H1 (cell line): ENCODE data around the gene RPL23. TPM values are rescaled to one million over a fixed set of nuclear protein-coding genes. Genes with fewer than 3 reads are reported as not detected.

ENCODE experiments used
- CTCF ChIA-PET: fragments of 300-600 bp; sonication (Branson Sonifier 250); formaldehyde crosslinking; loops from one replicate; lab custom pipeline; 2021; ENCODE audit not compliant: partially characterized antibody; lab: Charles Lee
- POLR2A ChIA-PET: fragments of 300-600 bp; sonication (Branson Sonifier 250); formaldehyde crosslinking; loops from one replicate; lab custom pipeline; 2021; ENCODE audit warnings: inconsistent platforms; ENCODE audit not compliant: partially characterized antibody; lab: Charles Lee
- DNase-seq, 2 experiments: peaks; one replicate each; pipeline versions ENCODE4 v3.0.0 to v3.0.0-alpha.2; 2010 to 2022; ENCODE audit warnings: low spot score in 2 of 2, low read depth in 1 of 2, mixed read lengths in 1 of 2
- FAIRE-seq: peaks from 2 replicates; lab custom pipeline; 2011; peaks lifted over from hg19 to GRCh38; lab: Jason Lieb, UNC
- H2AFZ ChIP-seq: 2 replicates; pipeline ENCODE4 v1.8.1; 2012; ENCODE audit warnings: low read length, inconsistent platforms
- H2AK5ac ChIP-seq: 2 replicates; pipeline ENCODE4 v1.6.1; 2013; ENCODE audit warnings: low read depth, low read length
- H2BK120ac ChIP-seq: replicated peaks from 2 replicates; pipeline ENCODE3; 2013; ENCODE audit warnings: low read depth, low read length, inconsistent platforms
- H2BK12ac ChIP-seq: 2 replicates; pipeline ENCODE4 v1.6.1; 2013; ENCODE audit warnings: low read depth, low read length
- H2BK15ac ChIP-seq: 2 replicates; pipeline ENCODE4 v1.6.1; 2013; ENCODE audit warnings: low read length
- H2BK20ac ChIP-seq: 2 replicates; pipeline ENCODE4 v1.6.1; 2013; ENCODE audit warnings: low read length
- H2BK5ac ChIP-seq: 2 replicates; pipeline ENCODE4 v1.6.1; 2013; ENCODE audit warnings: low read depth, low read length
- H3K14ac ChIP-seq: 2 replicates; pipeline ENCODE4 v1.6.1; 2013; ENCODE audit warnings: inconsistent platforms; ENCODE audit not compliant: insufficient read length
- H3K18ac ChIP-seq: 2 replicates; pipeline ENCODE4 v1.6.1; 2013; ENCODE audit warnings: low read length; ENCODE audit errors: extremely low read depth
- H3K23ac ChIP-seq: 2 replicates; pipeline ENCODE4 v1.6.1; 2013; ENCODE audit warnings: inconsistent platforms; ENCODE audit not compliant: insufficient read length
- H3K23me2 ChIP-seq: 2 replicates; pipeline ENCODE4 v1.6.1; 2013; ENCODE audit warnings: low read depth, low read length
- H3K27ac ChIP-seq: 2 replicates; pipeline ENCODE4 v1.6.1; 2011; ENCODE audit warnings: low read depth, low read length, inconsistent platforms
- H3K27me3 ChIP-seq, 4 experiments: replicated peaks in 1 of 4; 1 replicate in 1 of 4; 2 replicates in 3 of 4; pipeline versions ENCODE4 v1.6.1 to v1.8.1; 2011 to 2013; ENCODE audit warnings: low read length in 3 of 4, mild to moderate bottlenecking in 3 of 4, inconsistent platforms in 2 of 4, mixed read lengths in 2 of 4, moderate library complexity in 1 of 4; ENCODE audit not compliant: control insufficient read depth in 3 of 4, insufficient read depth in 3 of 4; ENCODE audit errors: extremely low read depth in 1 of 4
- H3K36me3 ChIP-seq, 4 experiments: 2 replicates each; pipeline versions ENCODE4 v1.6.1 to v1.8.1; 2011 to 2013; ENCODE audit warnings: mild to moderate bottlenecking in 4 of 4, low read length in 3 of 4, moderate library complexity in 2 of 4, control low read depth in 1 of 4, inconsistent platforms in 1 of 4; ENCODE audit not compliant: insufficient read depth in 4 of 4, control insufficient read depth in 2 of 4
- H3K4ac ChIP-seq: replicated peaks from 2 replicates; pipeline ENCODE3; 2013; ENCODE audit warnings: low read length, low read depth, mixed read lengths, inconsistent platforms; ENCODE audit not compliant: insufficient read length
- H3K4me1 ChIP-seq, 4 experiments: replicated peaks in 1 of 4; 1 replicate in 1 of 4; 2 replicates in 3 of 4; pipeline versions ENCODE4 v1.6.1 to v1.8.1; 2011 to 2013; ENCODE audit warnings: low read length in 3 of 4, inconsistent platforms in 2 of 4, mixed read lengths in 1 of 4; ENCODE audit not compliant: insufficient read depth in 4 of 4, control insufficient read depth in 3 of 4
- H3K4me2 ChIP-seq, 2 experiments: 2 replicates each; pipeline versions ENCODE4 v1.6.1 to v1.8.1; 2011 to 2013; ENCODE audit warnings: low read depth in 2 of 2, low read length in 2 of 2, control low read depth in 1 of 2, inconsistent platforms in 1 of 2, mild to moderate bottlenecking in 1 of 2; ENCODE audit not compliant: insufficient read depth in 1 of 2
- H3K4me3 ChIP-seq, 4 experiments: fragments of 200-600, 300-600 bp in 1 of 4; sonication (generic), shearing (Covaris generic), sonication (Bioruptor Twin) in 1 of 4; 2 replicates each; pipeline versions ENCODE4 v1.5.1 to v1.8.1; 2011 to 2016; ENCODE audit warnings: low read length in 4 of 4, low read depth in 3 of 4, control low read depth in 2 of 4, inconsistent platforms in 2 of 4, mild to moderate bottlenecking in 2 of 4, mixed read lengths in 1 of 4, moderate library complexity in 1 of 4; ENCODE audit not compliant: insufficient read depth in 2 of 4; ENCODE audit errors: extremely low read depth in 1 of 4
- H3K56ac ChIP-seq: replicated peaks from 2 replicates; pipeline ENCODE3; 2013; ENCODE audit warnings: low read depth, mild to moderate bottlenecking, mixed read lengths, low read length, inconsistent platforms; ENCODE audit not compliant: insufficient read length
- H3K79me1 ChIP-seq: 2 replicates; pipeline ENCODE4 v1.6.1; 2013; ENCODE audit warnings: low read depth, low read length, control low read depth
- H3K79me2 ChIP-seq, 2 experiments: 2 replicates each; pipeline versions ENCODE4 v1.6.1 to v1.8.1; 2012 to 2013; ENCODE audit warnings: low read length in 2 of 2, mild to moderate bottlenecking in 2 of 2, inconsistent platforms in 1 of 2; ENCODE audit not compliant: insufficient read depth in 2 of 2, control insufficient read depth in 1 of 2
- H3K9ac ChIP-seq, 4 experiments: replicated peaks in 1 of 4; 1 replicate in 1 of 4; 2 replicates in 3 of 4; pipeline versions ENCODE4 v1.6.1 to v1.8.1; 2011 to 2013; ENCODE audit warnings: low read depth in 3 of 4, low read length in 3 of 4, control low read depth in 2 of 4, mild to moderate bottlenecking in 2 of 4, moderate library complexity in 2 of 4, inconsistent platforms in 1 of 4; ENCODE audit errors: extremely low read depth in 1 of 4
- H3K9me3 ChIP-seq, 2 experiments: 2 replicates each; pipeline versions ENCODE4 v1.6.1 to v1.8.1; 2012 to 2013; ENCODE audit warnings: mild to moderate bottlenecking in 2 of 2, moderate library complexity in 2 of 2, control low read depth in 1 of 2, inconsistent platforms in 1 of 2, low read depth in 1 of 2, low read length in 1 of 2, mixed read lengths in 1 of 2; ENCODE audit not compliant: insufficient read depth in 2 of 2
- H4K20me1 ChIP-seq, 2 experiments: replicated peaks in 1 of 2; 2 replicates each; pipeline versions ENCODE3 to v1.8.1; 2011 to 2013; ENCODE audit warnings: inconsistent platforms in 2 of 2, low read length in 2 of 2, mild to moderate bottlenecking in 1 of 2; ENCODE audit not compliant: insufficient read depth in 2 of 2, control insufficient read depth in 1 of 2
- H4K5ac ChIP-seq: 2 replicates; pipeline ENCODE4 v1.6.1; 2013; ENCODE audit warnings: low read length, low read depth, mixed read lengths, inconsistent platforms; ENCODE audit not compliant: insufficient read length
- H4K8ac ChIP-seq: 2 replicates; pipeline ENCODE4 v1.8.0; 2013; ENCODE audit warnings: mild to moderate bottlenecking, moderate library complexity, low read length, inconsistent platforms; ENCODE audit not compliant: insufficient read depth; ENCODE audit errors: extremely low read depth
- H4K91ac ChIP-seq: replicated peaks from 2 replicates; pipeline ENCODE3; 2013; ENCODE audit warnings: low read length, mixed read lengths, inconsistent platforms; ENCODE audit not compliant: insufficient read length
- BRCA1 ChIP-seq: IDR thresholded peaks from 2 replicates; pipeline ENCODE4 v1.6.1; 2012; ENCODE audit warnings: low read depth, low read length, improper control_type of control experiment
- CBX8 ChIP-seq: fragments of 300-800, 300-1000 bp; sonication (generic); IDR thresholded peaks from 2 replicates; pipeline ENCODE4 v1.7.1; 2016; ENCODE audit warnings: low read depth, low read length, borderline replicate concordance
- CHD2 ChIP-seq: IDR thresholded peaks from 2 replicates; pipeline ENCODE4 v1.6.1; 2012; ENCODE audit warnings: low read length, improper control_type of control experiment
- EGR1 ChIP-seq: IDR thresholded peaks from 2 replicates; pipeline ENCODE4 v1.6.1; 2011; ENCODE audit warnings: low read depth, low read length, borderline replicate concordance
- EP300 ChIP-seq, 2 experiments: IDR thresholded peaks; 1 replicate in 1 of 2; 2 replicates in 1 of 2; pipeline ENCODE4 v1.6.1; 2011 to 2012; ENCODE audit warnings: low read depth in 2 of 2, low read length in 2 of 2, mild to moderate bottlenecking in 2 of 2, borderline replicate concordance in 1 of 2, inconsistent platforms in 1 of 2, moderate library complexity in 1 of 2
- EZH2 ChIP-seq: fragments of 200-600 bp; sonication (generic); IDR thresholded peaks from 2 replicates; pipeline ENCODE4 v1.7.1; 2012; ENCODE audit warnings: low read depth, mild to moderate bottlenecking, moderate library complexity, low read length, inconsistent platforms; ENCODE audit not compliant: severe bottlenecking
- JUN ChIP-seq: IDR thresholded peaks from 2 replicates; pipeline ENCODE4 v1.6.1; 2011; ENCODE audit warnings: low read depth, mild to moderate bottlenecking, improper control_type of control experiment, low read length
- KDM4A ChIP-seq: IDR thresholded peaks from one replicate; pipeline ENCODE4 v1.7.1; 2012; ENCODE audit warnings: low read depth, mild to moderate bottlenecking, moderate library complexity, low read length, inconsistent platforms; ENCODE audit not compliant: severe bottlenecking
- POLR2AphosphoS5 ChIP-seq: IDR thresholded peaks from 2 replicates; pipeline ENCODE4 v1.6.1; 2011; ENCODE audit warnings: low read depth, low read length
- POU5F1 ChIP-seq: IDR thresholded peaks from 2 replicates; pipeline ENCODE4 v1.6.1; 2011; ENCODE audit warnings: low read depth, mild to moderate bottlenecking, low read length, moderate library complexity
- SAP30 ChIP-seq: fragments of 300-600 bp; sonication (generic); IDR thresholded peaks from 2 replicates; pipeline ENCODE4 v1.7.1; 2012; ENCODE audit warnings: low read length, moderate library complexity, mild to moderate bottlenecking, inconsistent platforms; ENCODE audit not compliant: insufficient read depth, insufficient replicate concordance
- WGBS, 2 experiments: shearing (Covaris generic) in 1 of 2; methylation state at CpG; one replicate each; pipeline versions ENCODE4 v1.1.6 to v1.1.7; 2013 to 2015; ENCODE audit warnings: low lambda C conversion rate in 2 of 2, mixed read lengths in 2 of 2, inconsistent platforms in 1 of 2, low coverage in 1 of 2, missing lambda C conversion rate in 1 of 2; ENCODE audit not compliant: insufficient replicate concordance in 2 of 2, insufficient coverage in 1 of 2, insufficient read length in 1 of 2; ENCODE audit errors: extremely low coverage in 1 of 2, missing lambda C conversion rate in 1 of 2; 5-methylcytosine and 5-hydroxymethylcytosine counted together
- polyA plus RNA-seq, 7 experiments: library from polyadenylated mRNA; depleted of rRNA in 3 of 7; stranded (reverse) in 5 of 7; unstranded in 2 of 7; fragments of >200 nt in 5 of 7; fragments of 200-250 nt in 2 of 7; gene quantifications; 1 replicate in 5 of 7; 2 replicates in 1 of 7; 4 replicates in 1 of 7; pipeline versions ENCODE4 v1.2.1 to v1.2.3, GENCODE V29; 2011 to 2013; ENCODE audit warnings: missing spikeins in 2 of 7, mixed read lengths in 2 of 7
- total RNA-seq: library from RNA; stranded (reverse); fragmentation: NEBNext Ultra II Directional; extraction: Animal tissue kit (Norgen Biotek cat#: 25700); gene quantifications from 2 replicates; pipeline ENCODE4 v1.2.1, GENCODE V29; 2021

RPL23 gene
- total and polyA plus RNA-seq, 2 of the 8 experiments (the other 6 are each of a cell fraction or from before 2014, with no cell fraction given) = 2,148 to 2,502 TPM

- no peak overlapping the region for H4K8ac ChIP-seq
- no peak overlapping the region for H3K14ac ChIP-seq
- peaks cover 2 to 15% of the 10 kb centered on the region in 2 experiments for H4K20me1 ChIP-seq
- no peaks in the 10 kb centered on the region for H3K23me2 ChIP-seq
- 89% methylated on average over 8 of the region's 8 CpGs; no CpG with 5 or more reads in 1 of the 2 experiments for WGBS, 2 experiments
- H2AFZ ChIP-seq = no peak overlapping the region
- no peak overlapping the region for H2BK15ac ChIP-seq
- H3K56ac ChIP-seq = no peak overlapping the region
- ChIA-PET CTCF (interaction anchor here (0.6 to 1.0 kb wide), 5 partner anchors 10 to 345 kb away, joined by 3 to 4 read pairs (median 3); no protein-coding TSS in a partner anchor), POLR2A (interaction anchor here (1.0 kb wide), 1 partner anchor 11 kb away, joined by 4 read pairs; no protein-coding TSS in a partner anchor)
- no peak overlapping the region for H3K4me2 ChIP-seq
- TF ChIP-seq EZH2 (no peak), EP300 (IDR thresholded peaks at IDR 0.05; ENCODE audit: borderline replicate concordance in 1 of 2, low read depth in 2 of 2, low read length in 2 of 2) (no peak), CHD2 (no peak), POLR2AphosphoS5 (no peak), EGR1 (no peak), SAP30 (no peak), JUN (no peak), BRCA1 (no peak), CBX8 (no peak), POU5F1 (no peak), KDM4A (no peak)
- no peak overlapping the region for H3K23ac ChIP-seq
- H3K4me1 ChIP-seq = peaks cover 0 to 7% (median 4%) of the 10 kb centered on the region in 4 experiments; a peak in 5 of 7 replicates
- H2BK5ac ChIP-seq = no peak overlapping the region
- no peak overlapping the region for H2BK120ac ChIP-seq
- no peak overlapping the region for H3K27ac ChIP-seq
- H3K79me1 ChIP-seq = peaks cover 4% of the 10 kb centered on the region
- no peaks in the 10 kb centered on the region for H3K27me3 ChIP-seq
- H2BK12ac ChIP-seq = no peak overlapping the region
- no peak overlapping the region for H3K4me3 ChIP-seq
- peaks cover 0 to 23% of the 10 kb centered on the region in 2 experiments; a peak in 1 of 4 replicates for H3K79me2 ChIP-seq
- H2AK5ac ChIP-seq = no peak overlapping the region
- no peak overlapping the region for H2BK20ac ChIP-seq
- DNase-seq = no peak
- peaks cover 0 to 18% (median 12%) of the 10 kb centered on the region in 4 experiments; a peak in 7 of 8 replicates for H3K36me3 ChIP-seq
- H4K91ac ChIP-seq = no peak overlapping the region
- no peak overlapping the region for H3K18ac ChIP-seq
- no peak overlapping the region for H3K9ac ChIP-seq
- no peaks in the 10 kb centered on the region for H3K9me3 ChIP-seq
- H4K5ac ChIP-seq = no peak overlapping the region
- H3K4ac ChIP-seq = no peak overlapping the region
- no peak for FAIRE-seq
Observed at GRCh38 chr17:38891441-38891840, 37.9 kb upstream of the RPL23 start.
